Sigmoid colon (tissue), 7 donors: Measurements from ENCODE around the gene ZSCAN21. TPM values are rescaled to one million over a fixed set of nuclear protein-coding genes. Genes with fewer than 3 reads are reported as not detected.

ENCODE experiments used
- DNase-seq: peaks from one replicate; pipeline ENCODE4 v3.0.0-alpha.2; 2019
- H3K27ac ChIP-seq, 4 donors: fragments of 200-600 bp; sonication (generic); one replicate each; pipeline ENCODE4 v1.5.1; 2016 to 2019; ENCODE audit warnings: mild to moderate bottlenecking in 1 of 4
- H3K27me3 ChIP-seq, 3 donors: fragments of 200-600 bp; sonication (generic); one replicate each; pipeline ENCODE4 v1.5.1; 2019; ENCODE audit warnings: mild to moderate bottlenecking in 1 of 3
- H3K36me3 ChIP-seq, 4 donors: fragments of 200-600 bp; sonication (generic); one replicate each; pipeline ENCODE4 v1.5.1; 2016 to 2019
- H3K4me1 ChIP-seq, 4 donors: fragments of 200-600 bp; sonication (generic); one replicate each; pipeline ENCODE4 v1.5.1; 2017 to 2019
- H3K4me3 ChIP-seq, 4 donors: fragments of 200-600 bp; sonication (generic); one replicate each; pipeline ENCODE4 v1.5.1; 2017 to 2019; ENCODE audit warnings: mild to moderate bottlenecking in 2 of 4, moderate library complexity in 1 of 4
- H3K9me3 ChIP-seq, 4 donors: fragments of 200-600 bp in 3 of 4; sonication (generic) in 3 of 4; one replicate each; pipeline versions ENCODE4 v1.5.1 to v1.6.1; 2013 to 2019
- CTCF ChIP-seq, 4 experiments: fragments of 450-650 bp in 3 of 4; fragments of 200-600 bp in 1 of 4; IDR thresholded peaks; one replicate each; pipeline ENCODE4 v1.5.1; 2016 to 2019; ENCODE audit warnings: antibody characterized with exemption in 4 of 4, mild to moderate bottlenecking in 3 of 4, moderate library complexity in 2 of 4
- EP300 ChIP-seq, 4 donors: sonication (generic); formaldehyde crosslinking; IDR thresholded peaks; one replicate each; pipeline ENCODE4 v1.6.1; 2017; ENCODE audit warnings: antibody characterized with exemption in 4 of 4
- POLR2A ChIP-seq, 2 donors: fragments of 450-650 bp; IDR thresholded peaks; one replicate each; pipeline ENCODE4 v1.6.1; 2016; ENCODE audit warnings: antibody characterized with exemption in 2 of 2, mild to moderate bottlenecking in 2 of 2, moderate library complexity in 2 of 2
- POLR2AphosphoS5 ChIP-seq, 4 donors: sonication (generic); formaldehyde crosslinking; IDR thresholded peaks; one replicate each; pipeline ENCODE4 v1.6.1; 2017; ENCODE audit warnings: antibody characterized with exemption in 4 of 4
- WGBS, 2 donors: extraction: QIAGEN DNeasy Blood & Tissue Kit; methylation state at CpG; one replicate each; pipeline ENCODE4 v1.1.7; 2013; 5-methylcytosine and 5-hydroxymethylcytosine counted together
- intact Hi-C: fragments of 100-400 bp; cut with DNase I; formaldehyde crosslinking; loops from one replicate; pipeline ENCODE4 v1.15.1; 2023
- polyA plus RNA-seq, 3 donors: library from polyadenylated mRNA; stranded (reverse); fragments of 200-250 nt; gene quantifications; one replicate each; pipeline ENCODE4 v1.2.3, GENCODE V29; 2013
- total RNA-seq, 4 donors: library from RNA; depleted of rRNA; stranded (reverse); fragments of >200 nt; gene quantifications; one replicate each; pipeline ENCODE4 v1.1.0, GENCODE V29; 2016
- donor health status: healthy with polysubstance abuse.
- donor health status: Bipolar disorder and iron deficiency.
- donor health status: healthy.

Gene ZSCAN21
- total and polyA plus RNA-seq, 7 donors: 4.2 to 21.8 (median 14.7) TPM

DNA sequence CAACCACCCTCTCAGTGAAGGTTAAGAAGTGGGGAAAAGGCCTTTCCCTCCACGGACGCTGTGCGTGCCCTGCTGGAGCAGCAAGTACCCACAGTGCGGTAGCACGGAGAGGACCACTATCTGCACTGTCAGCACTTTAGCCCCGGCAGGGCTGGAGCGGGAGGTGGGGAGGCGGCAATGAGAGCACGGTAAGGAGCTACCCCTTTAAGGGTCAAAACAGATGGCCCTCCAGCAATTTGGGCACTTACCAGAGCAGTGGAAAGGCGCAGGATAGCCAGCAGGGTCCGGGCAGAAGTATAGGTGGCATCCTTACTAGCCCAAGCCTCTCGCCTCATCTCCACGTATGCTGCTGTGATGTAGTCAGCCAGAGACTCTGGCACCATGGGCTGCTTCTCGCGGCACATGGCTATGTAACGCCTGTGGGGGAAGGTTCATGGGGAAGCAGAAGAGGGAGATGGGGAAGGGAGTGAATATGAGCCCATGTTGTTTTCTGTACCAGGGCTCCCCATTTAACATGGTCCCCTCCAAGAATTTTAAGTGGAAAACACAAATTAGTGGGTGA is 44.4 kb downstream of the ZSCAN21 start:
- H3K9me3 ChIP-seq: no peaks in the 10 kb centered on the region
- TF ChIP-seq POLR2A (IDR thresholded peaks at IDR 0.05) (no peak), EP300 (IDR thresholded peaks at IDR 0.05) (no peak), POLR2AphosphoS5 (IDR thresholded peaks at IDR 0.05) (no peak), CTCF (IDR thresholded peaks at IDR 0.05) (no peak)
- peaks cover 0 to 31% (median 28%) of the 10 kb centered on the region in 4 donors for H3K4me1 ChIP-seq
- no peaks in the 10 kb centered on the region for H3K27me3 ChIP-seq
- intact Hi-C loops: no loop called here
- H3K27ac ChIP-seq: peak overlapping the region in 3 of 4 donors; percentile 23 to 57 (median 26)
- WGBS, 2 donors: 88 to 89% methylated on average over 16 of the region's 16 CpGs
- DNase-seq: no peak
- H3K4me3 ChIP-seq: no peak overlapping the region
- H3K36me3 ChIP-seq: peaks cover 72 to 92% (median 83%) of the 10 kb centered on the region in 4 donors

GRCh38 chr7:100095289-100095688 is 45.7 kb downstream of the ZSCAN21 start:
- WGBS, 2 donors: 82% methylated on average over 9 of the region's 9 CpGs
- Histone ChIP-seq H3K36me3 (peaks cover 73 to 94% (median 84%) of the 10 kb centered on the region in 4 donors), H3K4me1 (peaks cover 0 to 32% (median 28%) of the 10 kb centered on the region in 4 donors), H3K27ac (no peak overlapping the region), H3K9me3 (no peaks in the 10 kb centered on the region), H3K4me3 (no peak overlapping the region), H3K27me3 (no peaks in the 10 kb centered on the region)
- no peak for DNase-seq
- intact Hi-C loops: no loop called here
- TF ChIP-seq CTCF (IDR thresholded peaks at IDR 0.05): no peak
- TF ChIP-seq EP300 (IDR thresholded peaks at IDR 0.05): no peak
- TF ChIP-seq POLR2AphosphoS5 (IDR thresholded peaks at IDR 0.05): no peak
- TF ChIP-seq POLR2A (IDR thresholded peaks at IDR 0.05): no peak

- TF ChIP-seq POLR2AphosphoS5 (IDR thresholded peaks at IDR 0.05) (no peak), POLR2A (IDR thresholded peaks at IDR 0.05) (no peak), EP300 (IDR thresholded peaks at IDR 0.05) (no peak), CTCF (IDR thresholded peaks at IDR 0.05) (no peak)
- intact Hi-C loops: no loop called here
- 89 to 95% methylated on average over 17 of the region's 17 CpGs for WGBS, 2 donors
- peaks cover 0 to 33% (median 27%) of the 10 kb centered on the region in 4 donors for H3K4me1 ChIP-seq
- H3K9me3 ChIP-seq: no peaks in the 10 kb centered on the region
- H3K27ac ChIP-seq: no peak overlapping the region
- no peak overlapping the region for H3K4me3 ChIP-seq
- H3K36me3 ChIP-seq: peaks cover 72 to 90% (median 80%) of the 10 kb centered on the region in 4 donors
- DNase-seq: no peak
- no peaks in the 10 kb centered on the region for H3K27me3 ChIP-seq
Measured at GRCh38 chr7:100095704-100096103, 46.1 kb downstream of the ZSCAN21 start.

- intact Hi-C loops: no loop called here
- no peak overlapping the region for H3K4me3 ChIP-seq
- H3K4me1 ChIP-seq: peaks cover 0 to 42% (median 28%) of the 10 kb centered on the region in 4 donors
- no peak for DNase-seq
- no peaks in the 10 kb centered on the region for H3K27me3 ChIP-seq
- peaks cover 46 to 71% (median 52%) of the 10 kb centered on the region in 4 donors for H3K36me3 ChIP-seq
- WGBS, 2 donors: 79 to 89% methylated on average over 10 of the region's 10 CpGs
- no peak for TF ChIP-seq POLR2A (IDR thresholded peaks at IDR 0.05)
- TF ChIP-seq EP300 (IDR thresholded peaks at IDR 0.05): no peak
- TF ChIP-seq CTCF (IDR thresholded peaks at IDR 0.05): no peak
- TF ChIP-seq POLR2AphosphoS5 (IDR thresholded peaks at IDR 0.05): no peak
- H3K9me3 ChIP-seq: no peaks in the 10 kb centered on the region
- no peak overlapping the region for H3K27ac ChIP-seq
Measured at GRCh38 chr7:100098913-100099312, 49.3 kb downstream of the ZSCAN21 start.
